Measurements from ENCODE around the gene PDE3A.

Gene PDE3A

GRCh38 chr12:20458011-20458410, 89.7 kb downstream of the PDE3A start:
- no peak for DNase-seq (ENCODE audit: low read depth)

DNA sequence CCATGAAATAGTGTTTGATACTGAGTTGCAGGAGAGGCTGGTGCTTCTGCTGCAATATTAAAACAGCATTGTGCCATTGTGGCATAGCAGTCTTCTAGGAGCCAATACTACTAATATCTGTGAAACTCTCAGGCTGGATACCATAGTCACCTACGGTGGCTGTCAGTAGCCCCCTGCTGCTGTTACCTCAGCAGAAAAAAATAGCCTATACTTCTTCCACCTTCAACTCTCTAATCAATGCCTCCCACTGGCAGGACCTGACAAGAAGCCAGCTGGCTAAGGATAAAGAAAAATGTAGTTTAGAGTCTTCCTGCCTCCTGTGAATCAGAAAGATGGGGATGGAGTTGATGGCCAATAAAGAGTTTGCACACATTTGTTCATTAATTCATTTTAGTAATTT, 91.6 kb downstream of the PDE3A start:
- no peak for DNase-seq (ENCODE audit: low read depth)

DNA sequence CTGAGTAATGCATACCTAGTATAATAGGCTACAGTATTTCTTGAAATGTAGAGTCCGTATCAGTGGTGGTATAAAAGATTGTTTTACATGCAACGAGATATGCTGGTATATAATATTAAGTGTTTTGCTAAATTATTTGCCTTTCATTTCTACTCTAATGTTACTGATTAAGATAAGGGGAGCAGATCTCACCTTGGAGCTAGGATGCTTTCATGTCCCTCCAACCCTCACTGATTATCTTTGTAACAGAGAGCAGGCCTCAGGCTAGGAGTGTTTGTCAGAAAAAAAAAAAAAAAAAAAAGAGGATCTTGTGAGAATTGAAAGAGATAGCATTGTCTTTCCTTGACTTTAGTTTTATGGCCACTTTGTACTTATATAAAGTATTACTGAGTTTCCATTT, 92.6 kb downstream of the PDE3A start:
- DNase-seq (ENCODE audit: low read depth): no peak

DNA sequence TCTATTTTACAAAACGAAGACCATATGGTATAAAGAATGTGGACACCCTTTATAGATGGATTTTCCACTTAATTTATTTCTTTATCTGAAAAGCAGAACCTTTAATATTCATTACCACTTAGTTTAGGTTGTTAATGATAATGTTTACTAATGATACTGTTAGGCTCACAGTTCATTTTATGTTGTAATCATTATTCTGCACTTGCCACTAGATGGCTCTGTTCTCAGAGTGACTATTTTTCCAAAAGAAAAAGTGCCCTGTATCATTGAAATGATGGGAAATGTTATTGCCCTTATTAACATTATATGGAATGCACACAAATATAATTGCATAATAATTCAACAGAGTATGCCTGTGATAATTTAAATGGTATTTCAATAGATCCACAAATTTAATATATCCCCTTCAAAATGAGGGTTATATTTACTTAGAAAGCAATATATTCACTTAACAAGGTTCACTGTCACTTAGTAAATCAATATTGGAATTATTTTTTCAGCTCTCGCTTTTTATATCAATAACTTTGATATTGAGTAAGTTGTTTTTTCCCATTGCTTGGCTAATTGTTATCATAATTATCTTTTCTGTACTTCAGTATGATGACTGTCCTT, 95.7 kb downstream of the PDE3A start:
- DNase-seq (ENCODE audit: low read depth): no peak

DNA sequence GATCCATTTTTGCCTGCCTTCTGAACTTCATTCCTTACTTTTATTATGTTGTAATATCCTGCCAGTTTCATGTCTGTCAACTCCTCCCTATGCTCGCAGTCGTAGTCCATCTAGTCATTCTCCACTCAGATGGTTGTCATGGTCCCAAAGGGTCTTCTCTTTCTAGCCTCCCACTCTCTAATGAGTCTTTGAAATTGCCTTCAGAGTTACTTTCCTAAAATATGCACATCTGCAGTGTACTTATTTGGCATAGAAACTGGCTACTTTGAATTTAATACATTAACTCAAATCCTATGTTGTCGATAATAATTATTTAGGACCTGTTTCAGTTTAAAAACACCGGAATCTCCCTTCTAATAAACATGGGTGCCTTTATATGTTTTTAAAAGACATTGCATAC, 101.0 kb downstream of the PDE3A start:
- no peak for DNase-seq (ENCODE audit: low read depth)

DNA sequence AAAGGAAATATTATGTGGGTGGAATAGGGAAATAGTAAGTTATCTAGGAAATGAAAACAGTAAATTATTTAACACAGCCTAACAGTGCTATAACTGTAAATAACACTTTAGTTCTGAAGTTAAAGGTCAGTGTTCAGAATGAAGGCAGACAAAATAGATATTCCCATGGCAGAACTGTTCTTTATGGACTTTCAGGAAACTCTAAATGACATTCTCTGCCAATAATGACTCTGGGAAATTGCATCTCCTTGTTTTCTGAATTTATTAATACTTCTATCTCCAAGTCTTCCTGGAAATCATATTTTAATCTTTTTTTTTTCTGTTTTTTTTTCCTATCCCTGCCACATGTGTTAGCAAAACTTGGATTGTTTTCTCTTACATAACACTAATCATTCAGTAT, 101.4 kb downstream of the PDE3A start:
- no peak for DNase-seq (ENCODE audit: low read depth)

DNA sequence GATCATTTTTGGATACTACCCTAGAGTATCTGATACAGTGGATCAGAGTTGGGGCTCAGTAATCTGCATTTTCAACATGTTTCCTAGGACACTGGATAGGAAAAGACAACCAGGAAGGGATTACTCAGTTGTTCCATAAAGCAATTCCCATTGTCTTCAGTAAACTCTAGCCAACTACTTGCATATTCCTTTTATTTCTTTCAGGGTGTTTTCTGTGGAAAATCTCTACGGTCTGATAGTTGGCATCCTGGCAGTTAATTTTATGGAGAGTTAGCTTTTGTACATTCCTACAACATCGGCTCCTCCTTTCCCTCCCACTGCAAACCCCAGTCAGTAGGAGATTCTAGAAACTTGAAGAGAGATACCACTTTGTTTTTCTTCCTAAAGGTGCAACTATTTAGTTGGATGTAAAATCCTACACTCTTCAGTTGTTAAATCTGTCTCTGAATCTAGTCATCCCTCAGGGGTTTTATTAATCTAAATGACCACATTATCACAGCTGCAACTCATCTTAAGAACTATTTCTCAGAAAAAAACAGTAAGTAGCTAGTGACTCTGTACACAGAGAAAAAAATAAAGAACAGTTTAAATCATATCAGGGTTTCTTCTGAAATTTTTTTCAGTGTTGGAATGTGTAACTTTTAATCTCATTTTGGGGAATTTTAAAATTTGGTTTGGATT, 103.9 kb downstream of the PDE3A start:
- DNase-seq (ENCODE audit: low read depth): no peak

- no peak for DNase-seq (ENCODE audit: low read depth)
These were observed 104.8 kb downstream of the PDE3A start for GRCh38 chr12:20473133-20473532.

GRCh38 chr12:20474016-20474415, 105.7 kb downstream of the PDE3A start:
- no peak for DNase-seq (ENCODE audit: low read depth)

- no peak for DNase-seq (ENCODE audit: low read depth)
These were observed 106.1 kb downstream of the PDE3A start for GRCh38 chr12:20474443-20474842.

DNA sequence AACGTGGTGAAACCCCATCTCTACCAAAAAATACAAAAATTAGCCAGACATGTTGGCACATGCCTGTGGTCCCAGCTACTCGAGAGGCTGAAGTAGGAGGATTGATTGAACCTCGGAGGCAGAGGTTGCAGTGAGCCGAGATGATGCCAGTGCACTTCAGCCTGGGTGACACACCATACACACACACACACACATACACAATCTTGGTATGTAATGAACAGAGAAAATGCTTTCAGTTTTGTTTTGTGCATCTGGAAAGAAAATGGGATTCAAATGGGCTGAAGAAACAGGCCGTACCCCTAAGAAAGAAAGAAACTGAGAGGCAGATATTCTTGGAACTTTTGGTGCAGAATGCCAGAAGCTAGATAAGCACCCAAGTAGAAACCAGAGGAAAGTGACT, 107.2 kb downstream of the PDE3A start:
- no peak for DNase-seq (ENCODE audit: low read depth)

DNA sequence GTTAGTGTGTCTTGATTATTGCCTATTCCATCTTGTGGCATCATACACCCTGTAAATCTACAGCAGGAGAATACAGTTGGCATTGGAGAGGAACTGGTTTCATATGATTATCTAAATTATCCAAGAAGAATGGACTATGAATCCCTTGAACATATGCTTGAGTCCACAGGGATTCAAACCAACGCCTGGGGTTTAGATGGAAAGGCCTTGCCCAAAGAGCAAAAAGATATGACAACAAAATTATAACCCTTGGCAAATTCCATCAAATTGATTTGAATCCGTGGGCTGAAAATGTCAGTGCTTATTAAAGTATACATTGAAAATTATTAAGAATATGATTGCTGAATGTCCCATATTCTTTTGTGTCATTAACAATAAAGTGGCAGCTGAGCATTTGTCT, 108.2 kb downstream of the PDE3A start:
- no peak for DNase-seq (ENCODE audit: low read depth)

GRCh38 chr12:20477255-20477654, 108.9 kb downstream of the PDE3A start:
- no peak for DNase-seq (ENCODE audit: low read depth)

DNA sequence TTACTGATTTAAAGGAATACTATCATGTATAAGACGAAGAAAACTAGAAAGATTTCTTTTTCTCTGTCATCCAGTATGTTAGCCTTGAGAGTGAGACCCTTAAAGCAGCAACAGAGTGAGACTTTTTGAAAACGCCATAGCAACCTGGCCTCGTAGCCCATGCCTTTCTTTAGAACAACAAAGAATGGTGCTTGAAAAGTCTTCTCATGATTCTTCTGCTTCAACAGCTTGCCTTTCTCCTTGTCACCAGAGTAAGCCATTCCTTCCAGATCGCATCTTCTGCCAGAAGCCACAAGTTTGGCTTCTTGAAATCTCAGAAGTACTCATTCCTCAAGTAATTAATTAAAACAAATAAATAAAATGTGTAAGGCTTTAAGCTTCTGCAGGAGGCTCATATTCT, 109.3 kb downstream of the PDE3A start:
- DNase-seq (ENCODE audit: low read depth): no peak

DNA sequence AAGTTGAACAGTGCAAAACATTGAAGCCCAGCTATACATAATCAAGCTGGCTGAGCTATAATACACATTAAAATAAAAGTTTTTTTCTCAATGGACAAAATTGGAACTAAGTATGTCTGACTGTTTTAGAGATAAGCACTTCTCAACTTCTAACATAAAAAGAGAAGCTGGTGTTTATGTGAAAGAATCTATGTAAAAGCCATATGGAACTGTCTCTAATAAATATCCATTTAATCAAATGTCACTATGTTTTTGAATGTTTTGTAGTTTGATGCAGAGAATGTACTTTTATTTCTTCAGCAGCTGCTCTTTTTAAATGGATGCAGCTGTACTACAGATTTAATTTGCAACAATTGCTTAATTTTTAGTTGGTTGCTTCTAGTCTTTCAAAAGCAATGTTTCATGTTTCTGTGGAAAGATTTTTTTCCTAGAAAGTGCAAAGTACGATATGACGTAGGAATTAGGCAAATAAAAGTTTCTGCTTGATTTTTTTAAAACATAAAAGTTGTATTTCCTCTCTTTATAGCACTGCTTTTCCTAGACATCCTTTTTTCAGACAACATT, 114.2 kb downstream of the PDE3A start:
- DNase-seq (ENCODE audit: low read depth): no peak

- DNase-seq (ENCODE audit: low read depth): no peak
These were observed 115.4 kb downstream of the PDE3A start for GRCh38 chr12:20483776-20484175.

- DNase-seq (ENCODE audit: low read depth): no peak
These were observed 117.9 kb downstream of the PDE3A start for GRCh38 chr12:20486233-20486632.

DNA sequence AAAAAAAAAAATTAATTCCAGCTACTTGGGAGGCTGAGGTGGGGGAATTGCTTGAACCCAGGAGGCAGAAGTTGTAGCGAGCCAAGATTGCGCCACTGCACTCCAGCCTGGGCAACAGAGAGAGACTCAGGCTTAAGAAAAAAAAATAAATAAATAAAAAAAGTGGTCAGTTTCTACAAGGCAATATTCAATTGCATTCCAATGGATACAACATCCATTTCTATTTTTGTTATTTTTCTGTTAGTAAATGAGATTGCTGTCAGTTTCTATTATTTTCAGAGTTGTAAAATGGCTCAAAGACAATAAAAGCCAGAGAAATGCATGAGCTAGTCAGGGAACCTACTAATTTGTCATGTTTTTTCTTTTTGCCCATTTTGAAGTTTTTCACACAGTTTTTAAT, 119.2 kb downstream of the PDE3A start:
- DNase-seq (ENCODE audit: low read depth): no peak

GRCh38 chr12:20489645-20490044, 121.3 kb downstream of the PDE3A start:
- no peak for DNase-seq (ENCODE audit: low read depth)

- no peak for DNase-seq (ENCODE audit: low read depth)
These were observed 121.9 kb downstream of the PDE3A start for GRCh38 chr12:20490213-20490612.

DNA sequence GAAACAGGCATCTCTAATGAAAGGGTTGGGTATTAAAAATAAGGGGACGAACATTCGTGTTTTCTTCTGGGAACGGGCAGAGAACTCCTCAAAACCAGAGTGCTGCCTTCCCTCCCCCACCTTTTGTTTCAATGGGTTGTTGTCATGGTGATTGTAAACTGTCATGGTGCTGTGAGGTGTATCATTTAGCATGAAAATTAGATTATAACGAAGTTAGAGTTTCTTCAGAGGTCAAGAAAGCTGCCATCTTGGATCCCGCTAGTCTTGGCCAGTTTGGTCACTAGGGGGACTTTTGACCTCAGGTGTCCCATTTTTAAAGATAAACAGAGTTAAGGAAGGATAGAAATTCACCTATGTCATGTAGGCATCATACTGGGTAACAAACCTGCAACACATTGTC, 123.0 kb downstream of the PDE3A start:
- no peak for DNase-seq (ENCODE audit: low read depth)

- DNase-seq (ENCODE audit: low read depth): no peak
These were observed 124.0 kb downstream of the PDE3A start for GRCh38 chr12:20492251-20492760.

DNA sequence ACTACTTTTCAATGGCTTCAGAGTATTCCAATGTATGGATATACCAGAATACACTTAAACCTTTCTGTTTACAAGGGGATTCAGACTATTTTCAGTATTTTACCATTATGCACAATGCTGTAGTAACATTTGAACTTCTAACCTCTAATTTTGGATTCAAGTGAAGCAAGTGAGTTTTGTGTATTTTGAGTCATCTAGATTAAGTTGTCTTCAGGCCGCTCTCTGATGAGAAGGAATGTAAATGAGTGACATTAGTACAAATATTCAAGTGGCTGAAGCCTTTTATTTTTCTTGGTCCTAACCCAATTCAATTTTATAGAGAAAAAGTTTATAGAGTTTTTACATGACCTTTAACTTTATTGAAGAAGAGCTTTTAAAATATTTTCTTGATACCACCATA, 125.6 kb downstream of the PDE3A start:
- no peak for DNase-seq (ENCODE audit: low read depth)

GRCh38 chr12:20494851-20495250, 126.5 kb downstream of the PDE3A start:
- no peak for DNase-seq (ENCODE audit: low read depth)
